ENCODE data around the gene FOXJ1. TPM values are rescaled to one million over a fixed set of nuclear protein-coding genes. Genes with fewer than 3 reads are reported as not detected.
A peak's percentile ranks its signal among the peaks of the same experiment; 100 is the strongest.

The FOXJ1 gene
- total RNA-seq, 1 experiment from 2014 or later = 4.0 TPM

DNA sequence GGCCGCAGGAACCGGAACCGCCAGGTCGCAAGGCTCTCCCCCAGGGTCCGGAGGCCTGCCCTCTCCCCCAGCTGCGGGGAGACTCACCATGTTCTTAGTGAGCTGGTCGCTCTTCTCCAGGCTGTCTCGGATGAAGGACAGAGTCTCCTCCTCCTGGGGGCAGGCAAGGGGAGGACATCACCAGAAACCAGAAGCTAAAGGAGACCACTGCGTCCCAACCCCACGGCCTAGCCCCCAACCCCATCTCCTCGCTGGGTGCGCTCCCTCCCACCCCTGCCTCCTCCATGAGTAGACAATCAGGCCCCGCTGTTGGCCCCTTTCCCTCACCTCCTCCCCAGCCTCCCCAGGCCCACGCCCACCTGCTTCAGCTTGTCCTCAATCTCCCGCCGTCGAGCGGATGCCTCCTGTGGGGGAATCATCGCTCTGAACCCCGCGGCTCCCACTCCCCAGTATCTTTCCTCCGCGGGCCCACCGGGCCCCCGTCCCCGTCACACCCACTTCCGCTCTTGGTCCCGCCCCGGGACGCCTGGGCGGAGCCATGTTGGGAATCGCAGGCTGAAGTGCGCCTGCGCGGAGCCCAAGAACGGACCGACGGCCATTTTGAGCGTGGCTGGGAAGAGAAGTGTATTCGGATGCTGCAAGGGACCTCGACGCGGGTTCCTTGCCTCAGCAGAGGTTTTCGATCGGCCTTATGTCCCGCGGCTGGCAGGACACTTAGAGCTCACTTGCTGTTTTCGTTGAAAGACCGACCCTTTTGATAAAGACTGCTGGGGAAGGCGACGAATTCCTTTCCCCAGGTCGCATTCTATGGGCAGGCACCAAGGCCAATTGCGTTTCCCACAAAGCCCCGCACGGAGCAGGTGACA is 37.5 kb downstream of the FOXJ1 start, which contains the start of gene EXOC7:
TSS of gene EXOC7 (minus strand) at position 514 of the 866 bp plus-strand sequence. CDS start at position 419, 95 bp downstream.
- Histone ChIP-seq H3K4me2 (ENCODE audit: insufficient read depth, insufficient read length, low read length) (peak within 1 kb of the TSS; percentile 94), H2BK12ac (ENCODE audit: insufficient read length, low read depth, low read length) (no peak within 1 kb of the TSS), H4K5ac (ENCODE audit: insufficient read length, low read depth, low read length) (peak within 1 kb of the TSS; percentile 26), H3K27ac (ENCODE audit: insufficient read length, low read depth, low read length) (peak within 1 kb of the TSS; percentile 42), H4K8ac (replicated peaks; ENCODE audit: insufficient read length, low read depth, low read length) (no peak within 1 kb of the TSS), H2AK5ac (ENCODE audit: insufficient read length, low read length) (no peak within 1 kb of the TSS), H3K4me1 (ENCODE audit: insufficient read depth, low read length) (peaks cover 6% of the 10 kb centered on the region), H3K27me3 (ENCODE audit: insufficient read depth, low read length) (no peaks in the 10 kb centered on the region), H3K18ac (ENCODE audit: insufficient read length, low read depth, low read length) (peak within 1 kb of the TSS; percentile 88), H2BK15ac (ENCODE audit: low read depth, low read length) (no peak within 1 kb of the TSS), H2BK5ac (ENCODE audit: insufficient read length, low read length) (no peak within 1 kb of the TSS), H4K91ac (ENCODE audit: insufficient read length, low read depth, low read length) (no peak within 1 kb of the TSS), H3K56ac (ENCODE audit: insufficient read length, low read depth, low read length) (no peak within 1 kb of the TSS), H2BK20ac (ENCODE audit: low read depth, low read length, poor library complexity, severe bottlenecking) (no peak within 1 kb of the TSS), H3K23me2 (ENCODE audit: insufficient read length, low read depth, low read length, poor library complexity, severe bottlenecking) (peaks cover 11% of the 10 kb centered on the region), H3K9me3 (ENCODE audit: control insufficient read depth, low read depth, low read length) (no peaks in the 10 kb centered on the region), H3K14ac (ENCODE audit: insufficient read depth, low read length) (peak within 1 kb of the TSS; percentile 93; the same call in 1 of the 2 replicates), H2BK120ac (ENCODE audit: low read depth, low read length, poor library complexity, severe bottlenecking) (no peak within 1 kb of the TSS), H2AFZ (ENCODE audit: low read length) (no peak within 1 kb of the TSS), H3K23ac (ENCODE audit: insufficient read length, low read depth, low read length) (no peak within 1 kb of the TSS), H3K79me1 (ENCODE audit: insufficient read depth, low read depth, low read length, poor library complexity, severe bottlenecking) (no peaks in the 10 kb centered on the region), H3T11ph (ENCODE audit: low read length) (no peak within 1 kb of the TSS), H3K79me2 (ENCODE audit: insufficient read depth, low read length) (no peaks in the 10 kb centered on the region), H3K9ac (ENCODE audit: extremely low read depth, insufficient read length, low read length) (peak within 1 kb of the TSS; percentile 66), H3K4ac (ENCODE audit: low read depth, low read length) (no peak within 1 kb of the TSS), H4K20me1 (ENCODE audit: control insufficient read depth, insufficient read depth, insufficient read length) (peaks cover 4% of the 10 kb centered on the region)
- Mint-ChIP-seq H3K27ac (peak within 1 kb of the TSS; percentile 98 to 99 (median 99)), H3K27me3 (ENCODE audit: low read depth) (no peaks in the 10 kb centered on the region; the same call in none of the 2 replicates), H3K9me3 (peaks cover 0 to 3% of the 10 kb centered on the region in 2 experiments; a peak in 1 of 5 replicates), H3K4me3 (peak within 1 kb of the TSS; percentile 97 to 98), H3K36me3 (ENCODE audit: insufficient read depth in 1 of 3, low read depth in 3 of 3) (peaks cover 19 to 38% (median 31%) of the 10 kb centered on the region in 3 experiments), H3K4me1 (peaks cover 18 to 29% of the 10 kb centered on the region in 2 experiments)
- WGBS (ENCODE audit: extremely low coverage, insufficient read length, low lambda C conversion rate) = no CpG with 5 or more reads among the region's 55 CpGs
- DNase-seq = peak; percentile 96
- TF ChIP-seq, protein P1, sequence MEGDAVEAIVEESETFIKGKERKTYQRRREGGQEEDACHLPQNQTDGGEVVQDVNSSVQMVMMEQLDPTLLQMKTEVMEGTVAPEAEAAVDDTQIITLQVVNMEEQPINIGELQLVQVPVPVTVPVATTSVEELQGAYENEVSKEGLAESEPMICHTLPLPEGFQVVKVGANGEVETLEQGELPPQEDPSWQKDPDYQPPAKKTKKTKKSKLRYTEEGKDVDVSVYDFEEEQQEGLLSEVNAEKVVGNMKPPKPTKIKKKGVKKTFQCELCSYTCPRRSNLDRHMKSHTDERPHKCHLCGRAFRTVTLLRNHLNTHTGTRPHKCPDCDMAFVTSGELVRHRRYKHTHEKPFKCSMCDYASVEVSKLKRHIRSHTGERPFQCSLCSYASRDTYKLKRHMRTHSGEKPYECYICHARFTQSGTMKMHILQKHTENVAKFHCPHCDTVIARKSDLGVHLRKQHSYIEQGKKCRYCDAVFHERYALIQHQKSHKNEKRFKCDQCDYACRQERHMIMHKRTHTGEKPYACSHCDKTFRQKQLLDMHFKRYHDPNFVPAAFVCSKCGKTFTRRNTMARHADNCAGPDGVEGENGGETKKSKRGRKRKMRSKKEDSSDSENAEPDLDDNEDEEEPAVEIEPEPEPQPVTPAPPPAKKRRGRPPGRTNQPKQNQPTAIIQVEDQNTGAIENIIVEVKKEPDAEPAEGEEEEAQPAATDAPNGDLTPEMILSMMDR (conservative IDR thresholded peaks at IDR 0.05) = no peak

Data from H9 (cell line).